Measurements from ENCODE around the gene BCAS4. TPM values are rescaled to one million over a fixed set of nuclear protein-coding genes. Genes with fewer than 3 reads are reported as not detected.

Gene BCAS4
- total RNA-seq, 1 experiment from 2014 or later = 34.8 TPM

GRCh38 chr20:50852085-50852484, 57.2 kb downstream of the BCAS4 start:
- Histone ChIP-seq H3K27me3 (ENCODE audit: control insufficient read depth, insufficient read depth, low read length) (no peaks in the 10 kb centered on the region), H3K36me3 (ENCODE audit: control insufficient read depth, insufficient read depth, low read length) (no peaks in the 10 kb centered on the region), H3K27ac (ENCODE audit: low read length) (no peak overlapping the region), H3K4me3 (ENCODE audit: low read depth in 2 of 2, low read length in 2 of 2) (no peak overlapping the region), H3K9me3 (ENCODE audit: control insufficient read depth, insufficient read depth, low read depth, low read length) (no peaks in the 10 kb centered on the region), H3K4me1 (ENCODE audit: control insufficient read depth, insufficient read depth, low read length) (peaks cover 22% of the 10 kb centered on the region)
- no TSS peak for BruUV-seq (replicated peaks)
- DNase-seq (ENCODE audit: low read depth, low spot score) (no peak), ATAC-seq (no peak)
- TF ChIP-seq POLR2AphosphoS5 (IDR thresholded peaks at IDR 0.05; ENCODE audit: low read depth, low read length) (no peak), SIN3A (IDR thresholded peaks at IDR 0.05; ENCODE audit: borderline replicate concordance, insufficient read depth, low read depth, low read length) (no peak), CTCF (IDR thresholded peaks at IDR 0.05) (no peak), TCF7L2 (IDR thresholded peaks at IDR 0.05; ENCODE audit: low read depth, low read length) (no peak)
- TF ChIP-seq, protein P1, sequence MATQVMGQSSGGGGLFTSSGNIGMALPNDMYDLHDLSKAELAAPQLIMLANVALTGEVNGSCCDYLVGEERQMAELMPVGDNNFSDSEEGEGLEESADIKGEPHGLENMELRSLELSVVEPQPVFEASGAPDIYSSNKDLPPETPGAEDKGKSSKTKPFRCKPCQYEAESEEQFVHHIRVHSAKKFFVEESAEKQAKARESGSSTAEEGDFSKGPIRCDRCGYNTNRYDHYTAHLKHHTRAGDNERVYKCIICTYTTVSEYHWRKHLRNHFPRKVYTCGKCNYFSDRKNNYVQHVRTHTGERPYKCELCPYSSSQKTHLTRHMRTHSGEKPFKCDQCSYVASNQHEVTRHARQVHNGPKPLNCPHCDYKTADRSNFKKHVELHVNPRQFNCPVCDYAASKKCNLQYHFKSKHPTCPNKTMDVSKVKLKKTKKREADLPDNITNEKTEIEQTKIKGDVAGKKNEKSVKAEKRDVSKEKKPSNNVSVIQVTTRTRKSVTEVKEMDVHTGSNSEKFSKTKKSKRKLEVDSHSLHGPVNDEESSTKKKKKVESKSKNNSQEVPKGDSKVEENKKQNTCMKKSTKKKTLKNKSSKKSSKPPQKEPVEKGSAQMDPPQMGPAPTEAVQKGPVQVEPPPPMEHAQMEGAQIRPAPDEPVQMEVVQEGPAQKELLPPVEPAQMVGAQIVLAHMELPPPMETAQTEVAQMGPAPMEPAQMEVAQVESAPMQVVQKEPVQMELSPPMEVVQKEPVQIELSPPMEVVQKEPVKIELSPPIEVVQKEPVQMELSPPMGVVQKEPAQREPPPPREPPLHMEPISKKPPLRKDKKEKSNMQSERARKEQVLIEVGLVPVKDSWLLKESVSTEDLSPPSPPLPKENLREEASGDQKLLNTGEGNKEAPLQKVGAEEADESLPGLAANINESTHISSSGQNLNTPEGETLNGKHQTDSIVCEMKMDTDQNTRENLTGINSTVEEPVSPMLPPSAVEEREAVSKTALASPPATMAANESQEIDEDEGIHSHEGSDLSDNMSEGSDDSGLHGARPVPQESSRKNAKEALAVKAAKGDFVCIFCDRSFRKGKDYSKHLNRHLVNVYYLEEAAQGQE (IDR thresholded peaks at IDR 0.05; ENCODE audit: insufficient read depth in 1 of 2, low read depth in 2 of 2, low read length in 1 of 2) = no peak
- intact Hi-C loops (cut with micrococcal nuclease; ENCODE audit: unreplicated experiment) (no loop called here), in situ Hi-C loops (cut with HindIII; ENCODE audit: low pct_unique_long_range_greater_than_20kb, low sequenced_read_pairs) (no loop called here)
- CTCF ChIA-PET = no interaction called here
- POLR2A ChIA-PET = no interaction called here

GRCh38 chr20:50854506-50855249, 59.8 kb downstream of the BCAS4 start:
- ChIA-PET POLR2A (interaction anchor here (0.8 kb wide), 1 partner anchor 77 kb away, joined by 9 read pairs; the partner anchor contains the start of gene ADNP), CTCF (no interaction called here)
- TF ChIP-seq, protein P1 (IDR thresholded peaks at IDR 0.05; ENCODE audit: insufficient read depth in 1 of 2, low read depth in 2 of 2, low read length in 1 of 2) = no peak
- TF ChIP-seq SIN3A (IDR thresholded peaks at IDR 0.05; ENCODE audit: borderline replicate concordance, insufficient read depth, low read depth, low read length) (no peak), POLR2AphosphoS5 (IDR thresholded peaks at IDR 0.05; ENCODE audit: low read depth, low read length) (no peak), TCF7L2 (IDR thresholded peaks at IDR 0.05; ENCODE audit: low read depth, low read length) (no peak), CTCF (IDR thresholded peaks at IDR 0.05) (no peak)
- ATAC-seq (no peak), DNase-seq (ENCODE audit: low read depth, low spot score) (no peak)
- in situ Hi-C loops (cut with HindIII; ENCODE audit: low pct_unique_long_range_greater_than_20kb, low sequenced_read_pairs) (no loop called here), intact Hi-C loops (cut with micrococcal nuclease; ENCODE audit: unreplicated experiment) (no loop called here)
- Histone ChIP-seq H3K36me3 (ENCODE audit: control insufficient read depth, insufficient read depth, low read length) (no peaks in the 10 kb centered on the region), H3K27ac (ENCODE audit: low read length) (no peak overlapping the region), H3K4me1 (ENCODE audit: control insufficient read depth, insufficient read depth, low read length) (peaks cover 6% of the 10 kb centered on the region), H3K27me3 (ENCODE audit: control insufficient read depth, insufficient read depth, low read length) (no peaks in the 10 kb centered on the region), H3K9me3 (ENCODE audit: control insufficient read depth, insufficient read depth, low read depth, low read length) (no peaks in the 10 kb centered on the region), H3K4me3 (ENCODE audit: low read depth in 2 of 2, low read length in 2 of 2) (no peak overlapping the region)
- no TSS peak for BruUV-seq (replicated peaks)

Data from Panc1 (cell line).